Measurements from ENCODE around the gene TRAPPC2L.

Gene TRAPPC2L

GRCh38 chr16:88856828-88857727 is at the start of gene TRAPPC2L, which contains the start of gene GALNS:
Gene TRAPPC2L, plus strand, starts transcription at chr16:88857127. Its CDS starts 24 bp downstream, at chr16:88857151.
Gene GALNS, minus strand, starts transcription at chr16:88856947. Its CDS starts 70 bp downstream, at chr16:88856877.
- peak; percentile 99 for DNase-seq (ENCODE audit: low read depth)

- DNase-seq (ENCODE audit: low read depth): no peak
Measured at GRCh38 chr16:88807142-88807625, 49.7 kb upstream of the TRAPPC2L start.

GRCh38 chr16:88807626-88808453 is 49.1 kb upstream of the TRAPPC2L start:
- DNase-seq (ENCODE audit: low read depth): no peak

GRCh38 chr16:88809068-88809675 is 47.8 kb upstream of the TRAPPC2L start:
- DNase-seq (ENCODE audit: low read depth): no peak

- no peak for DNase-seq (ENCODE audit: low read depth)
Measured at GRCh38 chr16:88809676-88810165, 47.2 kb upstream of the TRAPPC2L start.

- DNase-seq (ENCODE audit: low read depth): no peak
Measured at GRCh38 chr16:88810166-88810911, 46.6 kb upstream of the TRAPPC2L start.

GRCh38 chr16:88810912-88811768 is 45.8 kb upstream of the TRAPPC2L start:
- DNase-seq (ENCODE audit: low read depth): no peak

- DNase-seq (ENCODE audit: low read depth): peak; percentile 93
Measured at GRCh38 chr16:88811769-88812512, 45.0 kb upstream of the TRAPPC2L start, which contains the start of gene APRT. Gene APRT, minus strand, starts transcription at chr16:88811928. Its CDS starts 29 bp downstream, at chr16:88811899.

GRCh38 chr16:88812513-88813268 is 44.2 kb upstream of the TRAPPC2L start:
- no peak for DNase-seq (ENCODE audit: low read depth)

- no peak for DNase-seq (ENCODE audit: low read depth)
Measured at GRCh38 chr16:88813269-88814143, 43.4 kb upstream of the TRAPPC2L start.

GRCh38 chr16:88814144-88814502 is 42.8 kb upstream of the TRAPPC2L start:
- DNase-seq (ENCODE audit: low read depth): no peak

GRCh38 chr16:88815227-88815626 is 41.7 kb upstream of the TRAPPC2L start:
- DNase-seq (ENCODE audit: low read depth): no peak

GRCh38 chr16:88815901-88816589 is 40.9 kb upstream of the TRAPPC2L start:
- DNase-seq (ENCODE audit: low read depth): no peak

GRCh38 chr16:88816736-88817535 is 40.0 kb upstream of the TRAPPC2L start:
- no peak for DNase-seq (ENCODE audit: low read depth)

GRCh38 chr16:88817785-88818574 is 38.9 kb upstream of the TRAPPC2L start:
- no peak for DNase-seq (ENCODE audit: low read depth)

GRCh38 chr16:88818575-88818874 is 38.4 kb upstream of the TRAPPC2L start:
- no peak for DNase-seq (ENCODE audit: low read depth)
